T-helper 1 cell treated with Interleukin-12 subunit alpha and Interleukin-12 subunit beta and Interleukin-4 antibody, amounts not matched to agents 30 ng/mL and 1 ng/mL, for 36 hours (primary cell): ENCODE data around the gene VN1R4. TPM values are rescaled to one million over a fixed set of nuclear protein-coding genes. Genes with fewer than 3 reads are reported as not detected.
"Not testable (repeated sequence)": the region's sequence is repeated elsewhere in the genome, so short reads cannot be mapped to it uniquely, and the experiment has no call there.

Source experiments
- intact Hi-C: fragments of 100-400 bp; cut with micrococcal nuclease; formaldehyde crosslinking; loops from one replicate; pipeline ENCODE4 v1.15.1; 2024
- total RNA-seq: library from RNA; stranded (reverse); gene quantifications from 2 replicates; pipeline ENCODE4 v1.2.3, GENCODE V29; 2022

The VN1R4 gene, protein sequence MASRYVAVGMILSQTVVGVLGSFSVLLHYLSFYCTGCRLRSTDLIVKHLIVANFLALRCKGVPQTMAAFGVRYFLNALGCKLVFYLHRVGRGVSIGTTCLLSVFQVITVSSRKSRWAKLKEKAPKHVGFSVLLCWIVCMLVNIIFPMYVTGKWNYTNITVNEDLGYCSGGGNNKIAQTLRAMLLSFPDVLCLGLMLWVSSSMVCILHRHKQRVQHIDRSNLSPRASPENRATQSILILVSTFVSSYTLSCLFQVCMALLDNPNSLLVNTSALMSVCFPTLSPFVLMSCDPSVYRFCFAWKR
- total RNA-seq: not detected in 2 replicates

DNA sequence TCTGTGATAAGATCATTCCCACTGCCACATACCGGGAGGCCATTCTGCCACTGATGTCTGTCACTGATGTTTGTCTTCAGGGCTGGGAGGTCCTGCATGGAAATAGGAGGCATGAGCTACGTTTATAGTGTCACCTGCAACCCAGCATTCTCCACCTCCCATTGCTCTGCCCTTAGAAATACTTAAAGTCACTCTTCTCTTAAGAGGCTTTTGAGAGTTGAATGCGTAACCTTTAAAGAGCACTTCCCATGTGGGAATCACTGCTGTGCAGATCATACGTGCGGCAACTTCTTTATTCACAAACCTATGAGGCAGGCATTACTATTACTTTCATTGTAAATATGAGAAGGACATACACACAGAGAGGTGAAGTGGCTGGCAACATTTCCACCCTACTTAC lies at the start of gene VN1R4:
VN1R4 (minus strand) TSS at position 101 of the 400 bp plus-strand sequence; CDS start at position 43, 58 bp downstream.
- intact Hi-C loops: not testable (repeated sequence)

DNA sequence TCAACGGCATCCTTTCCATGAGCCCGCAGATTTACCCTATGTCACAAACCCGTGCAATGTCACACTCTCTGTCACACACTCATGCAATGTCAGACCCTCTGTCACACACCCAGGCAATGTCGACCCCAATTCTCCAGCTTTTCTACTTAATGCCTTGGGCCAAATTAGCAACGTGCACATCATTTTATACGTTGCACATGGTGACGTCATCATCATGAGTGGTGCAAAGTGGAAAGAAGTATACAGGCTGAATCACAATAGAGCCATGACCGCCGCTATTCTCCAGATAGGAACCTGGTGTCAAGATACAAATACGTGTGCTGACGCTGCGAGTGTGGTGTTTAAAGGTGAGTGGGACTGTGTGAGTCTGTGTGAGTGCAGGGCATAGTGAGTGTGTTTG lies 44.4 kb upstream of the VN1R4 start:
- intact Hi-C loops: no loop called here

DNA sequence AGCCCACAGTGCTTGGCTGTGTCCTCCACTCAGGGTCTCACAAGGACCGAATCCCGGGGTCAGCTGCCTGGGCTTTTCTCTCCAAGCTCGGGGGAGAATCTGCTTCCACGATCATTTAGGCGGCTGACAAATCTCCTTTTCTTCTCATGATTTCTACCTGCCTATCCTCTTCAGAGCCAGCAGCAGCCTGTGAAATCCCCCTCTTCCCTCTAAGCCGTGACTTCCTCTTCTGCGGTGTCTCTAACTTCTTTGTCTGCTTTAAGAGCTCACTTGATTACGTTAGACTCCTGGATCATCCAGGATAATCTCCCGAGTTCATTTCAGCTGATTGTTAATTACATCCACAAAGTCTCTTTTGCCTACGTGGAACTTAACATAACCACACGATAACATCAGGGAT lies 43.5 kb upstream of the VN1R4 start:
- intact Hi-C loops: no loop called here

DNA sequence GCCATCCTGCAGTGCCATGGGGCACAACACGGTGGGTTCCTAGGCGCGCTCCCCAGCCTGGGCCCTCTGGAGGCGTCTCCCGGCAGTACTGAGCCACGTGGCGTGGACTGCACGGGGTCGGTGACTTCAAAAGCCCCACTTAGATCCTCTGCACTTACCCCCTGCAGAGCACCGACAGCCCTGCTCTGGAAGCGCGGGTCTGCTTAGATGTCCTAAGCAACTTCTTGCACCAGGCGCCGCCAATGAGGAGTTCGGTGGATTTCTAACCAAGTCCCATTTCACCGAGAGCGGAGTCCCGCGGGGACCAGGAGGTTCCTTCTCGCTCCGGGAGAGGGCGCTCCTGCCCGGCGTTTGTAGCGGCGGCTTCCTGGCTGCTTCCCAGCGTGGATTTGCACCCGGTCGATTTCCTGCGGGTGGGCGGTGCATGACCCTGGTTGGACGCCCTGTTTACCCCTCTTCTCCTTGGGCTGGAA lies 40.9 kb upstream of the VN1R4 start:
- intact Hi-C loops: no loop called here

DNA sequence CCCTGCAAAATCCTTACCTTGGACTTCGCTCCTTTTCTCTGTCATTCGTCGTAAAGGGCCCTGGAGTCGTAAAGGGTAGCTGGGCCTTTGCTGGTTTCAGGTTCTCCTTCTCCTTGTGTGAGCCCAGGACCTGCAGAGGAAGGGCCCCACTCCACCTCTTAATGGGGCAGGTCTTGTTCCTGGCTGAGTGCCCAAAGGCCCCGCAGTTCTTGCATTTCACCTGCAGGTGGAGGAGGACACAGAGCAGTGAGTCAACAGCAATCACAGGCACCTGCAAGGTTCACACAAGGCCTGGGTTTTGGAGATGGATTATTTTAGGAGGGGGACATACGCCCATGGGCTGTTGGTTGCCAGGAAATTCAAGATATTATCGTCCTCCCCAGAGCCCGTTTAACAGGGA lies 33.8 kb upstream of the VN1R4 start:
- intact Hi-C loops: not testable (repeated sequence)

DNA sequence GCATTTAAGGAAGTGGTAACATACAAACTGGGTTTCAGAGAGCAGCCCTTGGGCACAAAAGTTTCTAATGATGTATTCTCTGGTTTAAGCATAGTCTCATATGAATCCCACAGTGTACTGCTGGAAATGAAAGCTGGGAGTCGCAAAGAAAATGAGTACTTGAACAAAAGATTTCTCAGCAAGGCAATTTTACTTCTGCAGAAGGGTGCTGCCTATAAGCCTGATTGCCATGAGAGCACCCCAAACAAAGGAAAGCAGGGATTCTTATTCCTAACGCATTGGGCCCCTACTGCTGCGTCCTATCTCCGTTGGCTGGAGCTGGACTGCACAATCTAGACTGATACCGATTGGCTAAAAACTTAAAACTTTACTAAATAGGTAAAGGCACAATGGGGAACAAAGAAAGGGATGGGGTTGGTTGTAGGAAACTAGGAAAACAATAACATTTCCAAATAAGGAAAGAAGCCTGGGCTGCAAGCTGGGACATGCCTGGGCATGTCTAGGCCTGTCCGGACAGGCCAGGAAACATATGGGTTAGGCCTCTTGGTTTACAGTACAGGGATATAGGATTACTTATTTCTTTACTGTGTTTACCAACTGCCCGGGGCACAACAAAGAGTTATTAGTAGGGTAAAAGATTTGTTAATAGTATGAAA lies 27.4 kb upstream of the VN1R4 start:
- intact Hi-C loops: no loop called here

DNA sequence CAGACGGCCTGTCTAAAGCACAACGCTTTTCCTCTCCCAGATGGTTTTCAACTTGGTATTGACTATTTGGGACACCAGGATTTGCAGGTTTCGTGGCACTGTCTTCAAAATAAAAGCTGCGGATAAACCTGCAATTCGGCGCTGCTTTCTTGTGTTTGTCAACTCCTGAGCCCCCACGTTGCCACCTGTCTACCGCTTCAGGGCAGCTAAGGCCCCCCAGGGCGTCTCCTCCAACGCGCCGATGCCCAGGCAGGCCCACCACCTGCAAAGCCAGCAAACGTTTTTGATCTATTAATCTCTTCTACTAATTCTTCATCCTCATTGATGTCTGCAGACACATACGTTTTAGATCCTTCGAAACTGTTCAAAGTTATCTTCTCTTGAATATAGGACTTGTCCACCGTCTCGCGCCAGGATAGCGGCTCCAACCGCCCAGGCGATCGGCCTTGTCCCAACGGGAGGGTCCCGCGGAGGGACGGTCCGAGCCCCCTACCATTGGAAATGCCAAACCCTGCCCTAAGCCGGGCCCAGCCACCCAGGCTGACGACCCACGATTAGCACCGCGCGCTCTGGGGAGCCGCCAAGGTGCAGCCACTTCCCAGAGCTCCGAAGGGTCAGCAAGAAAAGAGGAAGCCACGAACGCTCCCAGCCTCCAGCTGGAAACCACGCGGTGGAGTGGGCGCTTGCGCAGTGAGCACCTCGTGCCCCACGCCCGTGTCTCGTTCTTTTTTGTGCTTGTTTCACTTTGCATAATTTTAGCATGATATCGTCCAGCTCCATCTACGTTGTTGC lies 23.4 kb upstream of the VN1R4 start:
- intact Hi-C loops: no loop called here

DNA sequence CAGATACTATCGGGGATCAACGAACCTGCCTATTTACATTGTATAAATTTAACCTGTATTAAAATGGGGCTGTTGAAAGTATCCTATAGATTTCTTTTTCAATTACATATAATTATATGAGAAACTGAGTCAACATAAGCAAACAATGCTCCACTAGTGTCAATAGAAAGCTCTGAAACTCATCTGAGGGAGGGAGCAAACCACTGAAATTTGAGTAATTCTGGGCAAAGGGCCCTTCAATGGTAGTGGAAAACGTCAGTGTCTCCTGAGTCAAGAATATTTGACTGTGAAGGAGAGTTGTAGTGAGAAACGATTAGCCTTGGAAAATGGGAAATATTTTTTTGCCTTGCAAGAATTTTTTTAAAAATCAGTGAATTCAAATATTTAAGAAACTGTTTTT lies 17.6 kb upstream of the VN1R4 start:
- intact Hi-C loops: no loop called here

DNA sequence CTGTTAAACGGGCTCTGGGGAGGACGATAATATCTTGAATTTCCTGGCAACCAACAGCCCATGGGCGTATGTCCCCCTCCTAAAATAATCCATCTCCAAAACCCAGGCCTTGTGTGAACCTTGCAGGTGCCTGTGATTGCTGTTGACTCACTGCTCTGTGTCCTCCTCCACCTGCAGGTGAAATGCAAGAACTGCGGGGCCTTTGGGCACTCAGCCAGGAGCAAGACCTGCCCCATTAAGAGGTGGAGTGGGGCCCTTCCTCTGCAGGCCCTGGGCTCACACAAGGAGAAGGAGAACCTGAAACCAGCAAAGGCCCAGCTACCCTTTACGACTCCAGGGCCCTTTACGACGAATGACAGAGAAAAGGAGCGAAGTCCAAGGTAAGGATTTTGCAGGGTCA lies 14.4 kb upstream of the VN1R4 start:
- intact Hi-C loops: not testable (repeated sequence)

DNA sequence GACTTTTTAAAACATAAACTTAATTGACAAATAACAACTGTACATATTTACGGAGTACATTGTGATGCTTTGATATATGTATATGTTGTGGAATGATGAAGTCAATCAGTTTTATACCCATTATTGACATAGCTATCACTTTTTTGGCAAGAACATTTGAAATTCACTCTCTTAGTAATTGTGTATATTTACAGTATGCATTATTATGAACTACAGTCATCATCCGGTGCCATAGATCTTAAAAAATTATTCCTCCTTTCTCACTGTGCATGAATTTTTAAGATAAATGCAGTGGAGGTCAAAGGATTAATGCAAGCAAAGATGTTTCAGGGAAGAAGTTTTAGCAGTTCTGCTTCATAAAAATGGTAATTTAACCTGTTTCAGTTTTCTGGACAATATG lies 8.0 kb upstream of the VN1R4 start:
- intact Hi-C loops: no loop called here

DNA sequence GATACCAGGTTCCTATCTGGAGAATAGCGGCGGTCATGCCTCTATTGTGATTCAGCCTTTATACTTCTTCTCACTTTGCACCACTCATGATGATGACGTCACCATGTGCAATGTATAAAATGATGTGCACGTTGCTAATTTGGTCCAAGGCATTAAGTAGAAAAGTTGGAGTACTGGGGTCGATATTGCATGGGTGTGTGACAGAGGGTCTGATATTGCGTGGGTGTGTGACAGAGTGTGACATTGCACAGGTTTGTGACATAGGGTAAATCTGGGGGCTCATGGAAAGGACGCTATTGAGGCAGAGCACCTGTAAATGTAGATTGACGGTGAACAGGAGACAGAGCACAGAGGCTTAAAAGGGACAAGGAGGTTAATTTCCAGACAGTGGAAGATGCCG lies 4.5 kb upstream of the VN1R4 start:
- intact Hi-C loops: no loop called here

DNA sequence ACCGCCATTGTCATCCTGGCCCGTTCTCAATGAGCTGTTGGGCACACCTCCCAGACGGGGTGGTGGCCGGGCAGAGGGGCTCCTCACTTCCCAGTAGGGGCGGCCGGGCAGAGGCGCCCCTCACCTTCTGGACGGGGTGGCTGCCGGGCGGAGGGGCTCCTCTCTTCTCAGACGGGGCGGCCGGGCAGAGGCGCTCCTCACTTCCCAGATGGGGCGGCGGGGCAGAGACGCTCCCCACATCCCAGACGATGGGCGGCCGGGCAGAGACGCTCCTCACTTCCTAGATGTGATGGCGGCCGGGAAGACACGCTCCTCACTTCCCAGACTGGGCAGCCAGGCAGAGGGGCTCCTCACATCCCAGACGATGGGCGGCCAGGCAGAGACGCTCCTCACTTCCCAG lies 2.3 kb upstream of the VN1R4 start:
- intact Hi-C loops: not testable (repeated sequence)

DNA sequence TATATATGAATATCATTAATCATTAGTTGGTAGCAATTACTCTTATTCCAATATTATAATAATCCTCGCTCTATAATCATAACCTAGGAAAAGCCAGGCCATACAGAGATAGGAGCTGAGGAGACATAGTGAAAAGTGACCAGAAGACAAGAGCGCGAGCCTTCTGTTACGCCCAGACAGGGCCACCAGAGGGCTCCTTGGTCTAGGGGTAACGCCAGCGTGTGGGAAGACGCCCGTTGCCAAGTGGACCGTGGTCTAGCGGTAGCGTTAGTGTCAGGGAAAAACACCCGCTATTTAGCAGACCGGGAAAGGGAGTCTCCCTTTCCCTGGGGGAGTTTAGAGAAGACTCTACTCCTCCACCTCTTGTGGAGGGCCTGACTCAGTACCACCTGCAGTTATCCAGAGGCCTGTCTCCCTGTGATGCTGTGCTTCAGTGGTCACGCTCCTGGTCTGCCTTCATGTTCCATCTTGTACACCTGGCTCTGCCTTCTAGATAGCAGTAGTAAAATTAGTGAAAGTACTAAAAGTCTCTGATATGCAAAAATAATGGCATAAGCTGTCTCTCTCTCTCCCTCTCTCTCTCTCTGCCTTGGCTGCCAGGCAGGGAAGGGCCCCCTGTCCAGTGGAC lies 9.7 kb downstream of the VN1R4 start, which contains the start of gene VN1R2:
VN1R2 (plus strand) TSS at position 578 of the 628 bp plus-strand sequence. CDS start 84 bp downstream, outside the sequence.
- intact Hi-C loops: not testable (repeated sequence)

DNA sequence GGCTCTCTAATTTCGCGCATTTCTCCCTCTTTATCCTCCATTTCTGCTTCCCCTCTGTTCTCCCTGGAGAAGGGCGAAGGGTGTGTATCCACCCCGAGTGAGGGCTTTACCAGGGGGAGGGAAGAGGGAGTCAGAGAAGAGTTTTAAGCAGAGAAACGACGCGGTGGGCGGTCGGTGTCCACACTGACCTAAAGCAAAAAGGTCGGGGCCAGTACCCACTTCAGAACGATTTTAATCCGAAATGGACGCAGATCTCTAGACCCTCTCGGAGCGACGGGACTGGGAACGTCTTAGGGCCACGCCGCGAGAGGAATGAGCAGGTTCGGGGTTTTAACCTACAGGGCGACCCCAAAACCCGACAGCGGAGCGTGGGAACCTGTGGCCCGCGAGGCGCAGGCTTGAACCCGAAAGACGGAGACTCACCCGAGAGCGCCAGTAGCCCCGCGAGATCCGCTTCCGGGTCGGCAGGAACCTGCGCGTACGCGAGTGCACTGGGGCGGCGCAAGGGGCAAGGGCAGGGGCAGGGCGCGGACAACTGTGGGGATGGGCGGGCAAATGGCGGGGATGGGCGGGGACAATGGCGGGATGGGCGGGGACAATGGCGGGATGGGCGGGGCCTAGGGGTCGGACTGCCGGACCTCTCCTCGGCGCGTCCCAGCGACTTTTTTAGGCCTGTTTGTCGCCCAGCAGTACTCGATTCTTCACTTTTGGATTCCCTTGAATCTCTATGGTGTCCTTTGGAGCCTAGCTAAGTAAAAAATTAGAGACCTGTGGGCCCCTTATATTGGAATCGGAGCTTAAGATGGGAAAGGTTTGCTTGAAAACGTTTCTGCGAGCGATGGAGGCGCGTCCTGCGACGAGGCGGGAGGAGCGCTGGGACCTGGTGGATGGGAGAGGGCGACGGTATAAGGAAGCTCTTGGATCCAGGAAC lies 12.8 kb downstream of the VN1R4 start, which contains the start of gene ZNF677:
ZNF677 (minus strand) TSS at position 463 of the 931 bp plus-strand sequence. CDS start 3,323 bp downstream, outside the sequence.
- intact Hi-C loops: loop anchor here (1.0 kb wide), 1 partner anchor 59 kb away; no protein-coding TSS in a partner anchor

DNA sequence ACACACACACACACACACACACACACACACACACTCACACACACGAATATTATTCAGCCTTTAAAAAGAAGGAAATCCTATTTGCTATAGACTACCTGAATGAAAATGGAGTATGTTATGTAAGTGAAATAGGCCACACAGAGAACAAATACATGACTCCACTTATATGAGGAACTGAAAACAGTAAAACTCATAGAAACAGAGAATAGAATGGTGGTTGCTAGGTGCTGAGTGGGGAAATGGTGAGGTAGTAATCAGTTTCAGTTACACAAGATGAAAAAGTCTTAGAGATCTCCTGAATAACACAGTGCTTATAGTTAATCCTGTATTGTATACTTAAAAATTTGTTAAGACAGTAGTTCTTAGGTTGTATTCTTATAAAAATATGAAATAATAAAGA lies 21.0 kb downstream of the VN1R4 start:
- intact Hi-C loops: no loop called here

DNA sequence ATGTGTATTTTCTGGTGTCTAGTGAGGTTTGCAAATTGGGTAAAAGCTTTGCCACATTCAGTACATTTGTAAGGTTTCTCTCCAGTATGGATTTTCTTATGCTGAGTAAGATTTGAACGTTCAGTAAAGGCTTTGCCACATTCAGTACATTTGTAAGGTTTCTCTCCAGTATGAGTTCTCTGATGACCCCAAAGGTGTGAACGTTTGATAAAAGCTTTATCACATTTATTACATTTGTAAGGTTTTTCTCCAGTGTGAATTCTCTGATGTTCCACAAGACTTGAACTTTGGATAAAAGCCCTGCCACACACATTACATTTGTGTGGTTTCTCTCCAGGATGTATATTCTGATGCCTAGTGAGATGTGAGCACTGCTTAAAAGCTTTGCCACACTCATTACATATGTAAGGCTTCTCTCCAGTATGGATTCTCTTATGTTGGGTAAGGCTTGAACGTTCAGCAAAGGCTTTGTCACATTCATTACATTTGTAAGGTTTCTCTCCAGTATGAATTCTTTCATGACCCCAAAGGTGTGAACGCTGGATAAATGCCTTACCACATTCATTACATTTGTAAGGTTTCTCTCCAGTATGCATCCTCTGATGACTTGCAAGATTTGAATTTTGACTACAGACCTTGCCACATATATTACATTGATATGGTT lies 30.3 kb downstream of the VN1R4 start:
- intact Hi-C loops: no loop called here

DNA sequence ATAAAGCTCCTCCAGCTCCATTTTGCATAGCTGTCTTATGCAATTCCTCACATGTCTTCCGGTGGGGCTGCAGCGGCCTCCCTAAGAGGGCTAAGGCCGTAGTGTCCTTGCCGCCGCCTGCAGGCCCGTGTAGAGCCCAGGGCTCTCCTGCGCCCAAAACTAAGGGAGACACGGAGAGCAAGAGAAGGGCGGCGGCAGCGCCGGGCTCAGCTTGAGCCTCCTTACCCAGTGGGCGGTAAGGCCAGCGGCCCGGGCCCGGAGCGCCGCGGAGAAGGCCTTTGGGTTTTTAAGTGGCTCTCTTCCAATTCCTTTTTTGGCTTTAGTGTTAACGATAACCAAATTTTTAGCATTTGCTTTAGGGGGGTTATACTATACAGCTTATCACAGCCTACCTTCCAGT lies 42.9 kb downstream of the VN1R4 start:
- intact Hi-C loops: no loop called here

DNA sequence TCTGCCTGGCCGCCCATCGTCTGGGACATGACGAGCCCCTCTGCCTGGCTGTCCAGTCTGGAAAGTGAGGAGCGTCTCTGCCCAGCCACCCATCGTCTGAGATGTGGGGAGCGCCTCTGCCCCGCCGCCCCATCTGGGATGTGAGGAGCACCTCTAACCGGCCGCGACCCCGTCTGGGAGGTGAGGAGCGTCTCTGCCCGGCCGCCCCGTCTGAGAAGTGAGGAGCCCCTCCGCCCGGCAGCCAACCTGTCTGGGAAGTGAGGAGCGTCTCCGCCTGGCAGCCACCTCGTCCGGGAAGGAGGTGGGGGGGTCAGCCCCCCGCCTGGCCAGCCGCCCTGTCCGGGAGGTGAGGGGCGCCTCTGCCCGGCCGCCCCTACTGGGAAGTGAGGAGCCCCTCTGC lies 44.8 kb downstream of the VN1R4 start:
- intact Hi-C loops: not testable (repeated sequence)
